ENCODE results near the gene PBXIP1. TPM values are rescaled to one million over a fixed set of nuclear protein-coding genes. Genes with fewer than 3 reads are reported as not detected.

Gene PBXIP1
- total RNA-seq, 1 donor: 90.1 TPM

DNA sequence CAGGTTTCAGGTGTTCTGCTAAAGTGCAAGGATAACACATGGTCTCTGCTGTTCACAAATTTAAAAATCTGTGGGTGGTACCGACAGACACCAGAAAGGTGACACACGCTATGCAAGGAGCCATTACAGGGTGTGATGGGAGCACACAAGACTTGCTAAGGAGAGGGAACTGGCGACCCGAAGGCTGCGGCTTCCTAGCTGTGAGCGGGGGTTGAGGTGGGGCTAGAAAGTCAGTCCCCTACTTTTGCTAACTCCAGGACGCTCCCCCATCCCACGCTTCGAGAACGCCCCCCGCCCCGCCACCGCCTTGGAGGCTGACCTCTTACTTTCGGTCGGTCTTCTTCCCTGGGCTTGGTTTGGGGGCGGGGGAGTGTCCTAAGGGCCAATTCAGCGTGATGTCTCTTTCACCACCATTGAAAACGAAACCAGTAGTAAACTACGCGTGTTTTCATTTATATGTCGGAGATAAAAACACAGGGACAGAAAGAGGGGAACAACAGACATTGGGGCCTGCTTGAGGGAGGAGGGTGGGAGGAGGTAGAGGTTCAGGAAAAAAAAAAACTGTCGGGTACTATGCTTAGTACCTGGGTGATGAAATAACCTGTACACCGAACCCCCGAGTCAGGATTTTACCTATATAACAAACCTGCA, 19.6 kb upstream of the PBXIP1 start:
- Histone ChIP-seq H3K4me2 (ENCODE audit: insufficient read depth, low read length) (peak overlapping the region; percentile 99), H3K79me2 (ENCODE audit: insufficient read depth, low read length) (peaks cover 37% of the 10 kb centered on the region), H2AFZ (ENCODE audit: low read length) (peak overlapping the region; percentile 89), H4K20me1 (ENCODE audit: insufficient read depth, low read length) (no peaks in the 10 kb centered on the region), H3K4me3 (ENCODE audit: insufficient read depth, low read length) (peak overlapping the region; percentile 79), H3K27ac (ENCODE audit: low read depth, low read length) (peak overlapping the region; percentile 97), H3K27me3 (ENCODE audit: insufficient read depth, low read length) (no peaks in the 10 kb centered on the region), H3K9me3 (ENCODE audit: low read depth, low read length) (no peaks in the 10 kb centered on the region), H3K4me1 (ENCODE audit: insufficient read depth, low read length) (peaks cover 41% of the 10 kb centered on the region), H3K36me3 (ENCODE audit: insufficient read depth, low read length) (peaks cover 9% of the 10 kb centered on the region)
- DNase-seq (ENCODE audit: insufficient read length, low spot score, missing footprints): peak; percentile 72
- TF ChIP-seq, protein P1, sequence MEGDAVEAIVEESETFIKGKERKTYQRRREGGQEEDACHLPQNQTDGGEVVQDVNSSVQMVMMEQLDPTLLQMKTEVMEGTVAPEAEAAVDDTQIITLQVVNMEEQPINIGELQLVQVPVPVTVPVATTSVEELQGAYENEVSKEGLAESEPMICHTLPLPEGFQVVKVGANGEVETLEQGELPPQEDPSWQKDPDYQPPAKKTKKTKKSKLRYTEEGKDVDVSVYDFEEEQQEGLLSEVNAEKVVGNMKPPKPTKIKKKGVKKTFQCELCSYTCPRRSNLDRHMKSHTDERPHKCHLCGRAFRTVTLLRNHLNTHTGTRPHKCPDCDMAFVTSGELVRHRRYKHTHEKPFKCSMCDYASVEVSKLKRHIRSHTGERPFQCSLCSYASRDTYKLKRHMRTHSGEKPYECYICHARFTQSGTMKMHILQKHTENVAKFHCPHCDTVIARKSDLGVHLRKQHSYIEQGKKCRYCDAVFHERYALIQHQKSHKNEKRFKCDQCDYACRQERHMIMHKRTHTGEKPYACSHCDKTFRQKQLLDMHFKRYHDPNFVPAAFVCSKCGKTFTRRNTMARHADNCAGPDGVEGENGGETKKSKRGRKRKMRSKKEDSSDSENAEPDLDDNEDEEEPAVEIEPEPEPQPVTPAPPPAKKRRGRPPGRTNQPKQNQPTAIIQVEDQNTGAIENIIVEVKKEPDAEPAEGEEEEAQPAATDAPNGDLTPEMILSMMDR (IDR thresholded peaks at IDR 0.05; ENCODE audit: extremely low read depth, low read depth, low read length): no peak

DNA sequence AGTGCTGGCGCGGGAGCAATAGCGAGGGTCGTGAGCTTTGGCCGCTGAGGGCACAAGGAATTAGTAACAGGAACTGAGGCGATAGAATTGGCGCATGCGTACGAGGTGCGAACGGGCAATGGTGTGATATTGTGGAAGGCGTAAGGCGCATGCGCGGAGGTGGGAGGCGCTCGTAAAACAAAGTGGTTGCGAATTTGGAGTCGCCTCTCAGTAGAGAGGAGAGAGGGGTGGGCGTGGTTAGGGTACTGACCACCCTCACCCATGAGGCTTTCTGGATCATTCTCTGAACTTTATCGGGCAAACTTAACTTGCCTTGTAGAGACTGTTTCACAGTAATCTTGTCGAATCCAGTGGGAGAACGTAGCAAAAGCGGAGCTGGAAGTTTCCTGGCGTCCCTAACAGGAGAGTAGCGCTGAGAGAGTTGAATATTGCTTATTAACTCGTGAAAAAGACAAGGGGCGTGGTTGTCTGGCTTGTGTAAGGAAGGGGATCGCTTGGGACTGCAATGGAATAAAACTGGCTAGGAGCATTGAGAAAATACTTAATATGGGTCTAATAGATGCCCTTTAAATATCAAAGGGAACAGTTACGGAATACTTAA, 19.0 kb upstream of the PBXIP1 start:
- Histone ChIP-seq H4K20me1 (ENCODE audit: insufficient read depth, low read length) (no peaks in the 10 kb centered on the region), H3K27me3 (ENCODE audit: insufficient read depth, low read length) (no peaks in the 10 kb centered on the region), H3K9me3 (ENCODE audit: low read depth, low read length) (no peaks in the 10 kb centered on the region), H3K4me2 (ENCODE audit: insufficient read depth, low read length) (peak overlapping the region; percentile 99), H3K4me3 (ENCODE audit: insufficient read depth, low read length) (peak overlapping the region; percentile 79), H3K4me1 (ENCODE audit: insufficient read depth, low read length) (peaks cover 46% of the 10 kb centered on the region), H3K79me2 (ENCODE audit: insufficient read depth, low read length) (peaks cover 44% of the 10 kb centered on the region), H3K27ac (ENCODE audit: low read depth, low read length) (peak overlapping the region; percentile 97), H2AFZ (ENCODE audit: low read length) (peak overlapping the region; percentile 89), H3K36me3 (ENCODE audit: insufficient read depth, low read length) (peaks cover 9% of the 10 kb centered on the region)
- TF ChIP-seq, protein P1 (IDR thresholded peaks at IDR 0.05; ENCODE audit: extremely low read depth, low read depth, low read length): no peak
- DNase-seq (ENCODE audit: insufficient read length, low spot score, missing footprints): peak; percentile 93

DNA sequence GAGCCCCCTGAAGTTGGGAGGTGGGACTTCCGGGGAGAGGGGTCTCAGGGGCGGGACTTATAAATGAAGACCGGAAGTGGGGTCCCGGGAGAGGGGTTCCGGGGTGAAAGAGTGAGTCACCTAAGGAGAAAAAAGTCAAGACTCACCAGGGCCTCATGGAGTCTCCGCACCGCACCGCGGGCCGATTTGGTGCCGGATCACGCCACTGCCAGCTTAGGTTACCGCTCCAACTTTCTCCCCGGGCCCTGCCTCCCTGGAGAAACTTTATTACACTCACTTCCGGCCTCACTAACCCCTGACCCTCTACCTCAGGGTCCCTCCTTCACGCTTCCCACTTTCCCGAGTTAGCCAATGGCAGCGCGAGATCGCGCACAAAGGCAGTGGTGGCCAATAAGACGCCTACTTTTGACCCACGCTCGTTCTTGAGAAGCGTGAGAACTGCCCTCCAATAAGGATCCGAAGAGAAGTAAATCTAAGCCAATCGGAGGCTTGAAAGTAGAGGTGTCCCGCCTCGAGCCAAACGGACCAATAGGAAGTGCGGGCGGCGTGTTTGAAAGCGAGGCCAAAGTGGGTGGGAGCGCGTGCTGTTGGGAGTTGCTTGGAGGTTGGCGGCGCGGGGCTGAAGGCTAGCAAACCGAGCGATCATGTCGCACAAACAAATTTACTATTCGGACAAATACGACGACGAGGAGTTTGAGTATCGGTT, 18.4 kb upstream of the PBXIP1 start, which contains the start of gene CKS1B:
CKS1B (plus strand) TSS at position 580 of the 706 bp plus-strand sequence; CDS start at position 645, 65 bp downstream.
- H3K27ac ChIP-seq (ENCODE audit: low read depth, low read length): peak within 1 kb of the TSS; percentile 97
- peaks cover 9% of the 10 kb centered on the region for H3K36me3 ChIP-seq (ENCODE audit: insufficient read depth, low read length)
- H3K4me3 ChIP-seq (ENCODE audit: insufficient read depth, low read length): peak within 1 kb of the TSS; percentile 79
- peaks cover 4% of the 10 kb centered on the region for H4K20me1 ChIP-seq (ENCODE audit: insufficient read depth, low read length)
- H3K9me3 ChIP-seq (ENCODE audit: low read depth, low read length): no peaks in the 10 kb centered on the region
- H3K79me2 ChIP-seq (ENCODE audit: insufficient read depth, low read length): peaks cover 47% of the 10 kb centered on the region
- H3K27me3 ChIP-seq (ENCODE audit: insufficient read depth, low read length): no peaks in the 10 kb centered on the region
- H3K4me1 ChIP-seq (ENCODE audit: insufficient read depth, low read length): peaks cover 48% of the 10 kb centered on the region
- TF ChIP-seq, protein P1 (IDR thresholded peaks at IDR 0.05; ENCODE audit: extremely low read depth, low read depth, low read length): no peak
- peak within 1 kb of the TSS; percentile 99 for H3K4me2 ChIP-seq (ENCODE audit: insufficient read depth, low read length)
- H2AFZ ChIP-seq (ENCODE audit: low read length): peak within 1 kb of the TSS; percentile 89
- DNase-seq (ENCODE audit: insufficient read length, low spot score, missing footprints): peak; percentile 97

All from osteoblast (primary cell).